Upper lobe of left lung (tissue), 6 donors: ENCODE results near the gene NRXN3. TPM values are rescaled to one million over a fixed set of nuclear protein-coding genes. Genes with fewer than 3 reads are reported as not detected.

Experiments
- ATAC-seq, 2 donors: fragments of 200-7000 bp; cut with Tn5 transposase; one replicate each; pipeline ENCODE4 v1.9.1; 2022; ENCODE audit warnings: mild to moderate bottlenecking in 2 of 2, moderate library complexity in 2 of 2; ENCODE audit not compliant: low FRiP score in 2 of 2
- DNase-seq, 2 donors: peaks; one replicate each; pipeline ENCODE4 v3.0.0-alpha.2; 2019 to 2020
- H3K27ac ChIP-seq, 4 donors: fragments of 200-600 bp; sonication (generic); one replicate each; pipeline ENCODE4 v1.5.1; 2016 to 2019
- H3K27me3 ChIP-seq, 4 donors: fragments of 200-600 bp; sonication (generic); one replicate each; pipeline ENCODE4 v1.5.1; 2017 to 2019
- H3K36me3 ChIP-seq, 4 donors: fragments of 200-600 bp; sonication (generic); one replicate each; pipeline ENCODE4 v1.5.1; 2016 to 2019
- H3K4me1 ChIP-seq, 4 donors: fragments of 200-600 bp; sonication (generic); one replicate each; pipeline ENCODE4 v1.5.1; 2018 to 2019
- H3K4me3 ChIP-seq, 4 donors: fragments of 200-600 bp; sonication (generic); one replicate each; pipeline ENCODE4 v1.5.1; 2017 to 2019; ENCODE audit warnings: mild to moderate bottlenecking in 2 of 4, moderate library complexity in 1 of 4
- H3K9me3 ChIP-seq, 4 donors: fragments of 200-600 bp; sonication (generic); one replicate each; pipeline ENCODE4 v1.5.1; 2018 to 2019
- CTCF ChIP-seq, 6 experiments: fragments of 450-650 bp in 4 of 6; fragments of 200-600 bp in 2 of 6; sonication (generic) in 2 of 6; IDR thresholded peaks; one replicate each; pipeline ENCODE4 v1.5.1; 2016 to 2019; ENCODE audit warnings: antibody characterized with exemption in 6 of 6
- EP300 ChIP-seq, 4 donors: sonication (generic); formaldehyde crosslinking; IDR thresholded peaks; one replicate each; pipeline ENCODE4 v1.5.1; 2017; ENCODE audit warnings: antibody characterized with exemption in 4 of 4, control low read depth in 2 of 4
- POLR2A ChIP-seq, 4 donors: fragments of 450-650 bp; IDR thresholded peaks; one replicate each; pipeline ENCODE4 v1.5.1; 2016 to 2017; ENCODE audit warnings: antibody characterized with exemption in 4 of 4, mild to moderate bottlenecking in 2 of 4
- POLR2AphosphoS5 ChIP-seq, 2 donors: sonication (generic); formaldehyde crosslinking; IDR thresholded peaks; one replicate each; pipeline ENCODE4 v1.5.1; 2017; ENCODE audit warnings: antibody characterized with exemption in 2 of 2
- WGBS, 2 donors: methylation state at CpG; one replicate each; pipeline ENCODE4 v1.1.5; 2017 to 2018; 5-methylcytosine and 5-hydroxymethylcytosine counted together
- total RNA-seq, 6 donors: library from RNA; depleted of rRNA in 4 of 6; stranded (reverse); fragments of >200 nt in 4 of 6; gene quantifications; one replicate each; pipeline versions ENCODE4 v1.1.0 to v1.2.1, GENCODE V29; 2016 to 2021
- donor health status: DM: no; HTN: no; CAD: no; lungs with moderate emphysema.
- donor health status: DM: no; HTN: yes; CAD: no; lungs with severe emphysema.

NRXN3 gene
- total RNA-seq, 6 donors from 2014 or later = 4.4 to 14.9 (median 7.2) TPM

DNA sequence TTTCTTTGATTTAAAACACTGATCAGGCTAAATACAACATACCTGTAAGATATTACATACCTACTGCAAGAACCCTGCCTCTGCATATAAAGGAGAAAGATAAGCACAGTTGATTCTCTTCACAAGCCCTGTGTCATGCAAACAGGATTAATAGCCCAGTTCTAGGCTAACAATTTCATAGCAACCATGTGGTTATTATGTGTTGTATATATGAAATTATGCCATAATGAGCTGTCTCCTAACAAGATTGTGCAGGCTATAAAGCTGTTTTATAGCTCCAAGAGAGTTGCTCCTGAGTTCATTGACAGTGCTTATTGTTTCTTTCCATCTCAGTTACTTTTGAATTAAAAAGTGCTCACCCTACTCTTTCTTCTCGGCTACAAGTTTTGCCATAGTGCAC lies 1431.9 kb downstream of the NRXN3 start:
- TF ChIP-seq POLR2A (IDR thresholded peaks at IDR 0.05) (no peak), POLR2AphosphoS5 (IDR thresholded peaks at IDR 0.05) (no peak), CTCF (IDR thresholded peaks at IDR 0.05) (no peak), EP300 (IDR thresholded peaks at IDR 0.05) (no peak)
- H3K4me3 ChIP-seq = no peak overlapping the region
- no peaks in the 10 kb centered on the region for H3K4me1 ChIP-seq
- H3K27me3 ChIP-seq = no peaks in the 10 kb centered on the region
- WGBS, 2 donors = 78 to 79% methylated on average over 1 of the region's 1 CpG
- H3K9me3 ChIP-seq = no peaks in the 10 kb centered on the region
- H3K27ac ChIP-seq = no peak overlapping the region
- DNase-seq = no peak
- no peak for ATAC-seq
- H3K36me3 ChIP-seq = no peaks in the 10 kb centered on the region

- WGBS, 2 donors = 67 to 80% methylated on average over 3 of the region's 3 CpGs
- TF ChIP-seq CTCF (IDR thresholded peaks at IDR 0.05) (no peak), EP300 (IDR thresholded peaks at IDR 0.05) (no peak), POLR2AphosphoS5 (IDR thresholded peaks at IDR 0.05) (no peak), POLR2A (IDR thresholded peaks at IDR 0.05) (no peak)
- no peak overlapping the region for H3K4me3 ChIP-seq
- no peaks in the 10 kb centered on the region for H3K27me3 ChIP-seq
- ATAC-seq = no peak
- no peak overlapping the region for H3K27ac ChIP-seq
- no peaks in the 10 kb centered on the region for H3K36me3 ChIP-seq
- no peaks in the 10 kb centered on the region for H3K9me3 ChIP-seq
- no peak for DNase-seq
- no peaks in the 10 kb centered on the region for H3K4me1 ChIP-seq
Observed at GRCh38 chr14:79602742-79603141, 1432.6 kb downstream of the NRXN3 start.

DNA sequence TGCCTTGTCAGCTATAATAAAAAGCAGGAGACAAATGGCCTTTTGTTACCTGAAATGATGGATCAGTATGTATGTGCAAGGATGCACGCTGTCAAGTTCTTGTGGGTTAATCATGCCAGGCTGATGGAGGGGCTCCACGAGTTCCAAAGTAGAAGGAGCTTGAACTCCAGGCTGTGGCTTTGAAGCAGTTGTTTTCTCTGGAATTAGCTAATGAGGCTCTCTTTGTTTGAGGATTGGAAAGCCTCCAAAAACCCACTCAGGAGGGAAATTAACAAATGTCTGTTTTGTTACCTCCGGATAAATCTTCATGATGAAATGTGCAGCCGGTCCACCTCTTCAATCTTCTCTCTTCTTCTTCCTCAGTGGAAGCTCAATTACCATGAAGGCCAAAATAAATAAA lies 1435.7 kb downstream of the NRXN3 start:
- DNase-seq = no peak
- Histone ChIP-seq H3K9me3 (no peaks in the 10 kb centered on the region), H3K4me3 (no peak overlapping the region), H3K4me1 (no peaks in the 10 kb centered on the region), H3K36me3 (no peaks in the 10 kb centered on the region), H3K27me3 (no peaks in the 10 kb centered on the region), H3K27ac (no peak overlapping the region)
- 41 to 49% methylated on average over 4 of the region's 4 CpGs for WGBS, 2 donors
- no peak for ATAC-seq
- TF ChIP-seq CTCF (IDR thresholded peaks at IDR 0.05) = no peak
- TF ChIP-seq EP300 (IDR thresholded peaks at IDR 0.05) = no peak
- TF ChIP-seq POLR2AphosphoS5 (IDR thresholded peaks at IDR 0.05) = no peak
- no peak for TF ChIP-seq POLR2A (IDR thresholded peaks at IDR 0.05)

DNA sequence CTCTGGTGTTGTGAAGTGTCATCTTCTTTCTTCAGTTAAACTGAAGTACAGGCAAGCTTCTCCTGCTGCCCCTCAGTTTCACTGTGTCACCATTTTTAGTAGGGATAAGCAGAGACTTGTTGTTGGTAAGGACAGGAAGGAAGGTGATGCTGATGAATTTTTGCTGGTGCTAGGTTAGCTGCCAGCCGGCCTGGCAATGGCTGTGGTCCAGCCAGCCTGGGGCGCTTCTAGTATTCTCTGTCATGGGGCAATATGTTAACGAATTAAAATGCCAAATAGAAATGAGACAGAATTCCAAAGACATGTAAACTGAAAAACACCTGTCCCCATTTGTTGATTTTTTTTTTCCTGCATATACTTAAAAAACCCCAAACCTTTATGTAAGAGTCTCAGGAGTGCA lies 1438.3 kb downstream of the NRXN3 start:
- Histone ChIP-seq H3K27me3 (no peaks in the 10 kb centered on the region), H3K4me1 (no peaks in the 10 kb centered on the region), H3K27ac (no peak overlapping the region), H3K9me3 (no peaks in the 10 kb centered on the region), H3K36me3 (no peaks in the 10 kb centered on the region), H3K4me3 (no peak overlapping the region)
- no peak for DNase-seq
- TF ChIP-seq POLR2AphosphoS5 (IDR thresholded peaks at IDR 0.05) = no peak
- TF ChIP-seq POLR2A (IDR thresholded peaks at IDR 0.05) = no peak
- 76 to 77% methylated on average over 3 of the region's 3 CpGs for WGBS, 2 donors
- no peak for ATAC-seq

DNA sequence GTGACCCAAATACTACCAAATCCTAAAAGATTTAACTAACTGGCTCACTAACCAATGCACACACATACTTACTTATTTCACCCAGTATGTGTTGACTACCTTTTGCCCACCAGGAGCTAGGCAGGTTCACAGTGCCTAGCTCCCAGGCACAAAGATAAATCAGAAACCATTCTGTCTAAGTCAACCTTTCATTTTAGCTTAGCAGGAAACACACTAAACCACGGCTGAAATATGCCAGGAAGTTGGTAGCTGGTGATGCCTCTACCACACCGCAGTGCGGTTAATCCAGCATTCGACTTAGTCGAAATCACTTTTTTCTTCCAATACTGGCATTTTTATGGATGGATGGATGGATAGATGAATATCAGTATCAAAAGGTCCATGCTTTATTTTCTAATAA lies 1443.5 kb downstream of the NRXN3 start:
- Histone ChIP-seq H3K4me3 (no peak overlapping the region), H3K9me3 (no peaks in the 10 kb centered on the region), H3K4me1 (no peaks in the 10 kb centered on the region), H3K36me3 (no peaks in the 10 kb centered on the region), H3K27me3 (no peaks in the 10 kb centered on the region), H3K27ac (no peak overlapping the region)
- ATAC-seq = no peak
- DNase-seq = no peak
- WGBS, 2 donors = 55 to 82% methylated on average over 5 of the region's 5 CpGs
- TF ChIP-seq POLR2A (IDR thresholded peaks at IDR 0.05) = no peak
- TF ChIP-seq CTCF (IDR thresholded peaks at IDR 0.05) = no peak
- no peak for TF ChIP-seq POLR2AphosphoS5 (IDR thresholded peaks at IDR 0.05)
- no peak for TF ChIP-seq EP300 (IDR thresholded peaks at IDR 0.05)
